H1 (cell line): ENCODE results near the gene NF1.

Experiments used
- HDAC6 ChIP-seq: IDR thresholded peaks from one replicate; pipeline ENCODE4 v1.7.1; 2012; ENCODE audit warnings: low read depth, mild to moderate bottlenecking, inconsistent platforms, low read length, moderate library complexity
- POLR2A ChIP-seq, 2 experiments: IDR thresholded peaks; 1 replicate in 1 of 2; 2 replicates in 1 of 2; pipeline ENCODE4 v1.6.1; 2011; ENCODE audit warnings: low read depth in 2 of 2, low read length in 2 of 2, mild to moderate bottlenecking in 2 of 2; ENCODE audit errors: control extremely low read depth in 1 of 2
- SIN3A ChIP-seq, 2 experiments: IDR thresholded peaks in 1 of 2; conservative IDR thresholded peaks in 1 of 2; 2 replicates each; pipeline ENCODE4 v1.6.1; 2011 to 2012; ENCODE audit warnings: low read length in 2 of 2, improper control_type of control experiment in 1 of 2, low read depth in 1 of 2, mild to moderate bottlenecking in 1 of 2

DNA sequence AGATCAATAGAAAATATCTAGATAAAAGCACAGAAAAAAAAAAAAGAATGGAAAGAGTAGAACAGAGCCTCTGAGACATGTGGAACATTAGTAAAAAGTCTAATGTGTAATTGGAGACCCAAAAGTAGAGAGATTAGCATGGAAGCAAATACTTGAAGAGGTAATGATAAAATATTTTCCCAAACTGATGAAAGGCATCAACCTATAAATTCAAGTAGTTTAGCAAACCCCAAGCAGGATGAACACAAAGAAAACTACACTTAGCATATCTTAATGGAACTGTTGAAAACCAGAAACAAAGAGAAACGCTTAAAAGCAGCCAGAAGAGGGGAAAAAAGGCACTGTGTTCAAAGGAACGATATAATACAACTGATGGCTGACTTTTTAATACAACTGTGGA is 16.4 kb downstream of the NF1 start:
- no peak for TF ChIP-seq SIN3A (conservative IDR thresholded peaks at IDR 0.05 in 1 of 2, IDR thresholded peaks at IDR 0.05 in 1 of 2; ENCODE audit: low read depth in 1 of 2, low read length in 2 of 2)
- TF ChIP-seq POLR2A (IDR thresholded peaks at IDR 0.05; ENCODE audit: control extremely low read depth in 1 of 2, low read depth in 2 of 2, low read length in 2 of 2): no peak
- no peak for TF ChIP-seq HDAC6
